NT2/D1 (cell line): Measurements from ENCODE around the gene IFT57.

Source experiments
- YY1 ChIP-seq: IDR thresholded peaks from 2 replicates; pipeline ENCODE4 v1.6.1; 2011; ENCODE audit not compliant: insufficient read length, insufficient read depth
- ZNF274 ChIP-seq: IDR thresholded peaks from 2 replicates; pipeline ENCODE4 v1.6.1; 2011; ENCODE audit warnings: mild to moderate bottlenecking, low read depth, low read length

GRCh38 chr3:108152274-108152673 lies 70.0 kb downstream of the IFT57 start:
- TF ChIP-seq ZNF274 (no peak), YY1 (no peak)
